Amygdala (tissue), 56 donors: ENCODE measurements around the gene RANBP6.
"Not testable (repeated sequence)": the region's sequence is repeated elsewhere in the genome, so short reads cannot be mapped to it uniquely, and the experiment has no call there.

ENCODE experiments used
- DNase-seq, 56 donors: peaks; one replicate each; lab custom pipeline; 2025; lab: John Stamatoyannopoulos, UW

The RANBP6 gene

DNA sequence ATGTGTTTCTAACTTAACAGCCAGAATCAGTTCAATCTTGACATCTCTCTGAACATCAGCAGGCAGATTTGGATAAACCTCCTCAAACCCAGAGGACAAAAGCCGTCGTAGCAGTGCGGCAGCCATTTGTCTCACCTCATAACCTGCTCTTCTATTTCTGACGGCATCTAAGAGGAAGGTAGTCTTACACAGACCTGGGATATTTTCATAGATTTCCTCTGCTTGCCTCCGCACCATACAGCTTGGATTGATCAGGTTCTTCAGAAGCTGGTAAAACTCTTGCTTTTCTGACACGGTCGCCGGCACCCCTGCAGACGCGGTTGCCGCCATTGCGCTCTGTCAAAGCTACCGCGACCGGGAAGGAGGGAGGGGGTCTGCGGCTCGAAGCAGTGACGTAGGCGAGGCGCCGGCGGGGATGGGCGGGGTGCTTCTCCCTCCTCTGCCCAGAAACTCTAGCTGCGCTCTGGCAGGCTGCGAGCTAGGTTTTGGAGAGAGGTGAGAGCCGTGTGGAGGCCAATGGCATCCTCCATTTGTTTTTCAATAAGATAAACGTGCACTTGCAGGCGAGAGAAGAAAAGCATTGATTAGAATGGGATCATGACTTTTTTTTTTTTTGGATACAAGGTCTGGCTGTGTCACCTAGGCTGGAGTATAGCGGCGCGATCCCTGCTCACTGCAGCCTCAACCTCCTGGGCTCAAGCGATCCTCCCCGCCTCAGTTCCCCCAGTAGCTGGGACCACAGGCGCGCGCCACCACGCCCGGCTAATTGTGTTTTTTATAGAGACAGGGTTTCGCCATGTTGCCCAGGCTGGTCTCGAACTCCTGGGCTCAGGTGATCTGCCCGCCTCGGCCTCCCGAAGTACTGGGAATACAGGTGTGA, at the start of gene RANBP6:
RANBP6 (minus strand) TSS at position 347 of the 880 bp plus-strand sequence; CDS start at position 330, 17 bp downstream.
- DNase-seq: peak; percentile 26 to 94 (median 84)

DNA sequence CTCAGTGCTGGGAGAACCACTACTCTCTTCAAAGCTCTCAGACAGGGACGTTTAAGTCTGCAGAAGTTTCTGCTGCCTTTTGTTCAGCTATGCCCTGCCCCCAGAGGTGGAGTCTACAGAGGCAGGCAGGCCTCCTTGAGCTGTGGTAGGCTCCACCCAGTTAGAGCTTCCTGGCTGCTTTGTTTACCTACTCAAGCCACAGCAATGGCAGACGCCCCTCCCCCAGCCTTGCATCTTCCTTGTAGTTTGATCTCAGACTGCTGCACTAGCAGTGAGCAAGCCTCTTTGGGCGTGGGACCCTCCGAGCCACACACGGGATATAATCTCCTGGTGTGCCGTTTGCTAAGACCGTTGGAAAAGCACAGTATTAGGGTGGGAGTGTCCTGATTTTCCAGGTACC, 47.7 kb upstream of the RANBP6 start:
- DNase-seq: not testable (repeated sequence)

DNA sequence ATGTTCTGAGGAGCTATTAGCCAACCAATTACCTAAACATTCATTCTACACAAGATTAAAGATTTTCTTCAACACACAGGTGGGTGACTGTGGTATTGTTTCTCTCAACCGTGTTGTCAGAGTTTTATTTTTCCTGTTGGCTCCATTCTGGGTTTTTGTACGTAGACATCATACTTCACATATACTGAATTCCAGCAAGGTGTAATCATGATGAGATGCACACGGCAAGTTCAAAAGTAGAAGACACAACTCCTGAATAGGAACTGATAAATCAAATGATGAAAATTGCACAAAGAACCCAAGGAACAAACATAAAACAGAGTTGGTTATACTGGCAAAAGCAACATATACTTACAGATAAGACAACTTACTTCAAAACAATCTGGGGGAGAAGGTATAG, 40.2 kb upstream of the RANBP6 start:
- no peak for DNase-seq

DNA sequence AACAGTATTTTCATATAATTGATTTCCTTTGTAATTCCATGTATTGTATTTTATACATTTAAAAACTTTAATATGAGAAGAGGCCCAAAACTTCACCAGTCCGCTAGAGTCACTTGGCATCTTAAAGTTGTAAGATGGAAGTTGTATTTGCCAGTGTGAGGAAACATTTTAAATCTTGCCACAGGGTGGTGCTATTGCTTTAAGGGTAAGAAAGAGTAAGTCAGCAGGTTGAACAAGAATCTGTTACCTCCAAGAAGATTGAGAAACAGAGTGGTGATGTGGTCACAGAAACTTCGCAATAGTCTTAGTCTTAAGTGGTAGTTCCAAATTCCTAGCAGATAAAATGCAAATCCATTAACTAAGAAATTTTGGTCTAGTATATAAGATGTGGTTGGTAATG, 39.8 kb upstream of the RANBP6 start:
- DNase-seq: peak in 8 of 56 donors; percentile 5 to 52 (median 10)

DNA sequence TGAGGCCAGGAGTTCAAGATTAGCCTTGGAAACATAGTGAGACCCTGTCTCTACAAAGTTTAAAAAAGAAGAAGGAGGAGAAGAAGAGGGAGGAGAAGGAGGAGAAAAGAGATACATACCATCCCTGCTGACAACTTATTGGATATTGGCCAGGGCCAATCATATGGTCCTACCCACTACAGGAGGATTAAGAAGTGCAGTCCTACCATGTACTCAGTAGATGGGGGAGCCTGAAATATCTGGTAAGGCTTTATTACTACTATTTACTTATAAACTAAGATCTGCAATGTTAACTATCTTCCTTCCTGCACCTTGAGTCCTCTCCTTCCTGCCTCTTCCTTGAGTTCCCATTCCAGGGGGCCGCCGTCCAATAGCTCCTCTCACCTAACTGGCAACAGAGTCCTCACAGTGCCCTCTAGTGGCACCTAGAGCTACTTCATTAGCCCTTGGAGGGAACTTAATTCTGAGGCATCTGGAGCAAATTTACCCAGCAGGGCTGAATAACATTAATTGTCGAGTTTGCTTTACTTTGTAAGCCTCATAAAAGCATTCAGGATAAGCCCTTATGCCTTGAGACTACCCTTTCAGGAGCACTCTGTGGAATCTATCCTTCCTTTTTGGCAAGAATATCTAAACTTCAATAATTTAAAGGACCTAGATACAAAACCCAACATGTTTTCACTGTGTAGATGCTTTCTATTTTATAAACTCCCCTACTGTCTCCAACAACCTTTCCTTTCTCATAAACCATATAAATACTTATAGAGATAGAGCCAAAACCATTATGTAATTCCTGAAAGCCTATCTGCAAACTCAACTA, 39.1 kb upstream of the RANBP6 start:
- DNase-seq: peak in 37 of 56 donors; percentile 1 to 68 (median 22)

DNA sequence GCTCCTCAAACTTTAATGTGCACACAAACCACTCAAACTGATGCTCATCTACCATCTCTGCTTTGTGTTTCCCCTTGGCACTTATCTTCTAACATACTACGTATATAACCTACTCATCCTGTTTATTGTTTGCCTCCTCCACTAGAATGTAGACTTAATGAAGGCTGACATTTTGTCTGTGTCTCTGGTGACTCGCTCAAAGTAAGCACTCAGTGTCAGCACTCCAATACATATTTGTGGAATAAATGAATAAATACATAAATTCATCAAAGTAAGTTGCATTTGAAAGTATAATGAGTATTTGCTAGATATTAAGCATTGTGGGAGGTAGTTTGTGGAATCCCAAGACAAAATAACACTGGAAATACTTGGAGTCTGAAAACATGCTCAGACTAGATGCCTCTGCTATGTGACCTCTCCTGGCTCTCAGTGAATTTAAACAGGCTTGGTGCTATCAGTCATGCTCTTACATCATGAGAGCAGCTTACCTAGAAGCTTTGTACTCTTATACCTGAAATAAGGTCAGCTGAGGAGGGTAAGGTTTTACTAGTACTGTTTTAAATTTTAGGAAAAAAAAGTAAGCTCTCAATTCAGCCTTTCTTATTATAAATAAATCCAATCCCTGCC, 37.0 kb upstream of the RANBP6 start:
- no peak for DNase-seq

DNA sequence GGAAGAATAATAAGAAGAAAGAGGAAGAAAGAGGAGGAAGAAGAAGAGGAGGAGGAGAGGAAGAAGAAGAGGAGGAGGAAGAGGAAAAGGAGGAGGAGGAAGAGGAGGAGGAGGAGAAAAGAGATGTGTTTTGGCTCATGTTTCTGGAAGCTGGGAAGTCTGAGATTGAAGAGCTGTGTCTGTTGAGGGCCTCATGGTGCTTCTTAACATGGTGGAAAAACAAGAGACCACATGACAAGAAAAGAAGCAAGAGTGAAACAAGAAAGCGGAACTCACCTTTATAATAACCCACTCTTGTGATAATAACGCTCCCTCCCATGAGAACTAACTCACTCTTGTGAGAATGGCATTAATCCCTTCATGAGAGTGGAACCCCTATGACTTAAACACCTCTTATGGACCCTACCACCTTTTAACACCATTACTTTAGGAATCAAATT, 36.1 kb upstream of the RANBP6 start:
- no peak for DNase-seq

DNA sequence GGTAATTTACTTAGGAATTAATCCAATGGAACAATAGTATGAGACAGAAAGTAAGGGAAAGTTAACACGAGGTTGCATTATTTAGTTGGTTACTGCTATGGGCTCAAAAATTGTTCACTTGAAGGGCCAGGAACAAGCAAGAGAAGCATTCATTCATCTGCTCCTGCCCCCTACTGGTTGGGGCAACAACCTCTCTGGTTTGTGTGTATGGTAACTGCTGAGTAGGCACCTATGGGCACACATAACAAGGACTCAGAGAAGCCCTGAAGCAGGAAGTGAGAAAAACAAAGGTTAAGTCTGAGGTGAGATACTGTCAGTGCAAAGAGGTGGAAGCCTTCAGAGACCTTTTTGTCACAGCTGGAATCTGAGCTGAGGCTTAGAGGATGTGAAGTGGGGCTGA, 34.4 kb upstream of the RANBP6 start:
- no peak for DNase-seq

DNA sequence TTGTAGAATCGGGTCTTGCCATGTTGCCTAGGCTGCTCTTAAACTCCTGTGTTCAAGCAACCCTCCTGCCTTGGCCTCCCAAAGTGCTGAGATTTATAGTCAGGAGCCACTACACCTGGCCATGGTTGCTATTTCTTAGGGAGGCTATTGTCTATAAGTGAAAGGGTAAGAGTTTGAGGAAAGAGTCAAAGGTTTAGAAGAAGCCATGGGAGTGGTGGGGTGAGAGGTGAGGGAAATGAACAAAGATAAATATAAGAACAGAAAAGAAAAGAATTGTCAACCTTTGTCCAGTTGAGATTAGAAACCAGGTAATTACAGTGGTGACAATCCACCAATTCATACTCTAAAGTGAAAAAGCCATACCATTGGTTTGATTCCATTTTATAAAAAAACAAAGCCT, 32.6 kb upstream of the RANBP6 start:
- no peak for DNase-seq

DNA sequence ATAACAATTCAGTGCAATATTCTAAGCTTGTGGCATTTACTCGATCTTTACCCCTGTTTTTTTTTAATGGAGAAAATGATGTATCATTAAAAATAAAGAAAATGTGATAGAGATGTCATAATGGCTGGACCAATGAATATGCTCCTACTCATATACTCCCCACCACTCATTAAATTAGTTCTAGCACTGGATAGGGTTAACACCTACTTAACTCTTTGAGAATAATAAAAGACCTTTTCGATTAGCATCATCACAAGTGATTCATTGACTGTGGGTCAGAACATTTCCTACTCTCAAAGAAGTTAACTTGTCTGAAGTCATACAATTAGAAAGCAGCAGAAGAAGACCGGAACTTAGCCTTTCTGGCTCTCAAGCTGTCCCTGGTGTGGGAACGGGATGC, 31.6 kb upstream of the RANBP6 start:
- no peak for DNase-seq

- no peak for DNase-seq
These were observed 29.9 kb upstream of the RANBP6 start for GRCh38 chr9:6045364-6045763.

- no peak for DNase-seq
These were observed 24.7 kb upstream of the RANBP6 start for GRCh38 chr9:6040077-6040476.

- DNase-seq: no peak
These were observed 21.0 kb upstream of the RANBP6 start for GRCh38 chr9:6036391-6036790.

DNA sequence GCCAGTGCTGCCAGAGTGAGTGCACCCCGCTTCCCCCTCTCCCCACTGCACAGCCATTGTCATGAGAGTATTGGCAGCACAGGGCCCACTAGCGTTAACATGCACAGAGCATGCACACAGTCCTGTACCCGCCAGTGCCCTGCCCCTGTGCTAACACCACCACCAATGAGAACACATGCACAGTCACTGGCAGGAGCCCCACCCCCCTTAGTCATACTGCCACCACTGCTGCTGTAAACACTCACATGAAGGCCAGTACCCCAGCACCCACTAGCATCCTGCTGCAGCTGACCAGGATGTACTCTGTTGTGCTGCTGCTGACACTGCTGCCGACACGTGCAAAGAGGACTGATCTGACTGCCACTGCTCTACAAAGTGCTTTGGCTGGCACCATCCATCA, 19.5 kb upstream of the RANBP6 start:
- DNase-seq: no peak

GRCh38 chr9:6029604-6030274, 14.3 kb upstream of the RANBP6 start:
- DNase-seq: no peak

- DNase-seq: no peak
These were observed 8.7 kb upstream of the RANBP6 start for GRCh38 chr9:6024035-6024554.

DNA sequence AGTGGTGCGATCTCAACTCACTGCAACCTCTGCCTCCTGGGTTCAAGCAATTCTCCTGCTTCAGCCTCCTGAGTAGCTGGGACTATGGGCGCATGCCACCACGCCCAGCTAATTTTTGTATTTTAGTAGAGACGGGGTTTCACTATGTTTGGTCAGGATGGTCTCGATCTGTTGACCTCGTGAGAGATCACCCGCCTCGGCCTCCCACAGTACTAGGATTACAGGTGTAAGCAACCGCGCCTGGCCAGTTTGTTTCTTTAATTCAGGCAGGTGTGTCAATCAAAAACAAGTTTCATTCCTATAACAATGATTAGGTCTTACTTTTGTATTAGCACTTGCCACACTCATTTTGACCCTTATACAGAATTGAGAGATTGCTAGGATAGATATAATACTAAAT, 1.6 kb upstream of the RANBP6 start:
- not testable (repeated sequence) for DNase-seq

DNA sequence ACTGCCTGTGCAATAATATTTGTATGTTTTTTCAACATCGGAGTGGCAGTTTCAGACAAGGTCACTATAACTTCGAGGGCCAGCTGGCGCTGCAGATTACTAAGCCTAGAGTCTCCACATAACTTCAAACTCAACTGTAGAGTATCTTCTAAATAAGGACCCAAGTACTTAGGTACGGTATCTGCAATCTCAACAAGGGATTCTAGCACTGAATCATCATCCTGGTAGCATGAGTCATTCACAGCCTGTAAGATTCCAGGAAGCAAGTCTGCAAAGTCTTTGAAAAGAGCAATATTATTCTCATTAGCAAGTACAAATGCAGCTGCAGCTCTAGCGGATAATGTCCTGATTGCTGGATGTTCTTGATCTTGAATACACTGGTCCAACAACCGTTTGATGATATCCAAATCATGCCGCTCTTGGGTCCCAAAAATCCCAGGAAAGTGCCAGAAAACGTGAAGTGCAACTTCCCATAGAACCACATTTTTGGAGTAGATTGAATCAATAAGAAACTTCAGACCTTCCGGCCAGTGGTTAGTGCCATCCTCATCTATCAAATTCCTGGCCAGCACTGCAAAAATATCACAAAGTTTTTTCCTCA, 654 bp downstream of the RANBP6 start:
- DNase-seq: no peak

DNA sequence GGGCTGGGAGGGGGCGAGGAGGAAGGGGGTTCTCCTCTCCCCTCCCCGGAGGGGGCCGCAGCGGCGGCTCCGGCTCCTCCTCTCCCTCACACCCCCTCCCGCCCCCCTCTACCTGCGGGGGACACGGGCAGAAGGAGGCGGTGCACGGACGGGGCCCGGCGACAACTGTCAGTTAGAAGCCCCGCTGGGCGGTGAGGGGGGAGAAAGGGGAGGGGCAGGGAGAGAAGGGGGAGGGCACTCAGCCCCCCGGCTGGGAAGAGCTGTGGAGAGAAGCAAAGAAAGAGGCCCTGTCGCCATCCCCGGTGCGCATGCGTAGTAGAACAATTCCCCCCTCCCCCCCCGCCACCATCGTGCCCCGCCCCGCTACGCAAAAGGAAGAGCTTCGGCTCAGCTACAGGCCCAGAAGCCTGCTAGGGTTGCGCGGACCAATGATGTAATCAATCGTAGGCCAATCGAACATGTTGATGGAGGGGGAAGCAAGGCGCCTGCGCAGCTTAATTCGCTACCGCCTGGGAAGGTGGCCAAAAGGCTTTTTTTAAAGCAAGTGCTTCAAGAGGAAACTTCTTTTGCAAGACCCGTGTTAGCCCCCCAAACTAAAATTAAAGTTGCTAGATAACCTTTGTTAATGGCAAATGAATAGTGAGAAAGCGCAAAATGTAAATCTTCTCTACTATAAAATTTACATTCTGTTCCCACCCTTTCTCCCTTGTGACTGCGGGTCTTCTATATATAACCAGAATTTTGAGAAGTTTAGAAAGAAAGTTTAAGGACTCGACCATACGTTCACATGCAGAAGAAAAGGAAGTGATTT, 7.0 kb downstream of the RANBP6 start:
- peak; percentile 69 to 99 (median 95) for DNase-seq
